Cerebellar cortex (tissue), 1 donor: ENCODE results near the gene PABPC1L.

Experiments used
- DNase-seq: peaks from one replicate; pipeline ENCODE4 v3.0.0-alpha.2; 2015; ENCODE audit warnings: low spot score

Gene PABPC1L

DNA sequence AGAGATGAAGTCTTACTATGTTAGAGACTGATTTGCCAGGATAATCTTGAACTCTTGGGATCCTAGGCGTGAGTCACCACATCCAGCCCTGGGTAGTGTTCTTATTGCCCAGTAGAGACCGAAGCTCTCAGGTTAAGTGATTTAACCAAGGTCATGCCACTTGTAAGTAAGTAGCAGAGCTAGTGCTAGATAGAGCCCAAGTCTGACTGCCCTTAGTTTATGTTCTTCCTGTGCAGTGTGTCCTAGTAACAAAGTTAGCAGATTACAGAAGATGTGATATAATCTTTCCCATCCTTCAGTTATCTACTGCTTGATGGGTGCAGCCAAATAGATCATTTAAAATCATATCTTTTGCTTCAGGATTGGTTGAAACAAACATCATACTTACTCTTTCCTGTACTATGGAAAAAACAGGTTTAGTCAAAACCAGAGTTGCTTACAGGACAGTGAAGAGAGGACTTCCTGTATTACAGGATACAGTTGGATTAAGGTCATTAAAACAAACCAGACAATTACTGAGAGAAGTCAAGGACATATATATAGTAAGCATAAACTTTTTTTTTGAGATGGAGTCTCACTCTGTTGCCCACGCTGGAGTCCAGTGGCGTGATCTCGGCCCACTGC is 9.5 kb upstream of the PABPC1L start:
- DNase-seq: no peak

DNA sequence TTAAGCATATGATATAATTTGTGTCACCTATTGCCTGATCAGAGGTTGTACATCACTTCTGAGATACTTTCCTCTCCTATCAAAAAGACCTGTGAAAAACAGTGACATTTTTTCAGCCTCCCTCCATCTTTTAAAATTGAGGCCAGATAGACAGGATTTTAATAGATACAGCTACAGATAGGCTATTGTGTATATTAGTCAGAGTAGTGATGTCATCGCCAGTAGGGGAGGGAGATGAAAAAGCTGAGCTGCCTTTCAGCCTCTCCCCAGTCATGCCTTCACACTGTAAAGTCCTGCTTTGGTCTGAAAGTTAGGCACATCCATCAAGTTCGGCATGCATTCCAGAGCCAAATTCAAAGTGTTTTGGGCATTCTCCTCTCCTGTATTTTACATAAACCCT is 7.9 kb upstream of the PABPC1L start:
- no peak for DNase-seq

- no peak for DNase-seq
Observed at GRCh38 chr20:44904377-44904776, 5.5 kb upstream of the PABPC1L start.

GRCh38 chr20:44908987-44909871 is 631 bp upstream of the PABPC1L start:
- peak; percentile 26 for DNase-seq

DNA sequence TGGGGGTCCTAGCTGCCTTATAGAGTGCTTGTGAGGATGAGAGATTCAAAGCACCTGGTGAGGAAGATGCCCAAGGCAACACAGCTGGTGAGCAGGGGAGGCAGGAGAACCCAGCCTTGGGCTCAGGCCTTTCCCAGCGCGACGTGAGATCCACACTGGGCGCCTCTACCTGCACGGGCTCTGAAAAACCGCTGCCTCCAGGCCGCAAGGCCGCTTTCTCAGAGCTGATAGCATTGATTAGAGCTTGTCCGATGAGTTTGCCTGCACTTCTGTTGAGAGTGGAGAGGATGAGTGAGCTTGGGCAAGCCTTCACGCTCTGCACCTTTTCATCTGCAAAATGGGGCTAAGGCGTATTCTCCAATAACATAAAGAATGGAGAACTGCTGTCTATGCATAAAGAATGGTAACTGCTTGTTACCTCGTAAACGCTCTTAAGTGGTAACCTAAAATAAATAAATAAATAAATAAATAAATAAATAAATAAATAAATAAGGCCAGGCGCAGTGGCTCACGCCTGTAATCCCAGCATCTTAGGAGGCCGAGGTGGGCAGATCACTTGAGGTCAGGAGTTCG is 916 bp downstream of the PABPC1L start:
- DNase-seq: no peak

- DNase-seq: peak; percentile 68
Observed at GRCh38 chr20:44911264-44911921, 1.5 kb downstream of the PABPC1L start.

DNA sequence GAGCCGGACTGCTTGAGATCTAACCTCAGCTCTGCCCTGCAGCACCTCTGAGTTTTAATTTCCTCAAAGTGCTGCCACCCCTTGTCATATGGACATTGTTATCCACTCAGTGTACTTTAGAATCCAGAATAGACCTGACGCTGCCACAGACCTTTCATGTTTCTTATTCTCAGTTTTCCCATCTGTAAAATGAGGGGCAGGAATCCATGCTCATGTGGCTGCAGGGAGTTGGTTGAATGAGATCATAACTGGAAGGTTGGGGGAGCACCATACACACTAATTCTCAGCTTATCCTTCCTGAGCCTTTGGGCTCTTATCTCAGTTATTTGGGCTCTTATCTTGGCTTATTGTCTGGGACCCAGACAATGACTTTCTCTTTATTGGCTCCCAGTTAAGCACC is 2.3 kb downstream of the PABPC1L start:
- DNase-seq: no peak

- DNase-seq: no peak
Observed at GRCh38 chr20:44914924-44915323, 5.1 kb downstream of the PABPC1L start.

GRCh38 chr20:44916586-44916985 is 6.7 kb downstream of the PABPC1L start:
- DNase-seq: no peak

- no peak for DNase-seq
Observed at GRCh38 chr20:44917399-44917798, 7.5 kb downstream of the PABPC1L start.

DNA sequence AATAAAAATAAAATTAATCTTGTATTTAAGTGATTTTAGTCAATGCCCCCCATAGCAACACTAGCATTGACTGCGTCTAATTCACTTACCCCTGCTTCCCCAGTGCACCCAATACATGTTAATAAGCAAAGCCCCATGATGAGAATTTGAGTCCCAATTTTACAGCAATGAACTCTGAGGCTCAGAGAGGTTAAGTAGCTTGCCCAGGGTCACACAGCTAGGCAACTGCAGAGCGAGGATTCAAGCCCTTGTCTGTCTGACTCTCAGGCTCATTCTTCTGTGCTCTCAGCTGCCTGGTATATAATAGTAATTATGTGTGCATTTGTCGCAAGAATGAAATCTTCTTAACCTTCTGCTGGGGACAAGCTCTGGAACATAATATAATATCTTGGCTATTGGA is 8.5 kb downstream of the PABPC1L start:
- DNase-seq: no peak

DNA sequence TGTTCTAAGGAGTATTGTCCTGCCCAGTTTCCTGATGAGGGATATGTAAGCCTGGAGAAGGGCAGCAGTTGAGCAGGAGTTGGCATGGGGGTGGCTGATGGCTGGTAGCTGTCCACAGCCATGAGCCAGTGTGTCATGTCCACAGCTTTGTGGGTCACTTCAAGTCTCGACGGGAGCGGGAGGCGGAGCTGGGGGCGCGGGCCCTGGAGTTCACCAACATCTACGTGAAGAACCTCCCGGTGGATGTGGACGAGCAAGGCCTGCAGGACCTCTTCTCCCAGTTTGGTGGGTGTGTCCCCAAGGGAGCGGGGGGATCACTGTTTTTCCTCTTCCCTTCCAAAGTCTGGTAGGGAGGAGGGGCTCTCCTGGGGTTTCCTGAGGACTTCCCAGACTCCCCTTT is 8.9 kb downstream of the PABPC1L start:
- DNase-seq: no peak

DNA sequence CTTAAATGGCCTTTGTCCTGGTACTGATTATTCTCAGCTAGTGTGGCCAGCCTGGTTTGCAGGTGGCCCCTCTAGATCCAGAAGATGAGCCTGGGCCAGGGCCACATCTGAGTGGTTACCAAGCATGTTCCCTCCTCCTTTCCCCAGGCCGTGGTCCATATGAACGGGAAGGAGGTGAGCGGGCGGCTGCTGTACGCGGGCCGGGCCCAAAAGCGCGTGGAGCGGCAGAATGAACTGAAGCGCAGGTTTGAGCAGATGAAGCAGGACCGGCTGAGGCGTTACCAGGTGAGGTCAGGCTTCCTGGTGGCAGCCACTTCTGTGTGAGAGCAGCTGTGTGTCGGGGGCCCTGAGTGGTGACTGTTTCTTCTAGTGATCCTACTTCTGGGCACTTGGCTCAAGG is 11.6 kb downstream of the PABPC1L start:
- no peak for DNase-seq

GRCh38 chr20:44924541-44924940 is 14.7 kb downstream of the PABPC1L start:
- DNase-seq: no peak

GRCh38 chr20:44928595-44928994 is 18.7 kb downstream of the PABPC1L start:
- DNase-seq: no peak

- DNase-seq: no peak
Observed at GRCh38 chr20:44930517-44931168, 20.8 kb downstream of the PABPC1L start.

- DNase-seq: no peak
Observed at GRCh38 chr20:44931911-44932310, 22.1 kb downstream of the PABPC1L start.

DNA sequence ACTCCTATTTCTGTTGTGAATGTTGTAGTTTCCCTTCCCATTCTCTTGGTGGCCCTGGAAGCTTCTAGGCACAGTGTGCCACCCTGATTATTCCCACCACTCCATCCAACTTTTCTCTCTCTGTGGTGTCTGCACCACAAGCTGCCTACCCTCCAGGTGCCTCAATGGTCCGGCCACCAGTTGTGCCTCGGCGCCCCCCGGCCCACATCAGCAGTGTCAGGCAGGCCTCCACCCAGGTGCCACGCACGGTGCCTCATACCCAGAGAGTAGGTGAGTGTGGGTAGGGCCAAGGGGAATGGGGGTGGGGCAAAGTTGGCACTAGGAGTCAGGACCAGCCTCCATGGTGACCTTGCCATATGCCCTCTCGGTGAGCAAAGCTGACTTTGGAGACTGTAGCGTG is 23.1 kb downstream of the PABPC1L start:
- DNase-seq: no peak

- DNase-seq: no peak
Observed at GRCh38 chr20:44936510-44936909, 26.6 kb downstream of the PABPC1L start.

GRCh38 chr20:44938637-44939036 is 28.8 kb downstream of the PABPC1L start:
- no peak for DNase-seq

DNA sequence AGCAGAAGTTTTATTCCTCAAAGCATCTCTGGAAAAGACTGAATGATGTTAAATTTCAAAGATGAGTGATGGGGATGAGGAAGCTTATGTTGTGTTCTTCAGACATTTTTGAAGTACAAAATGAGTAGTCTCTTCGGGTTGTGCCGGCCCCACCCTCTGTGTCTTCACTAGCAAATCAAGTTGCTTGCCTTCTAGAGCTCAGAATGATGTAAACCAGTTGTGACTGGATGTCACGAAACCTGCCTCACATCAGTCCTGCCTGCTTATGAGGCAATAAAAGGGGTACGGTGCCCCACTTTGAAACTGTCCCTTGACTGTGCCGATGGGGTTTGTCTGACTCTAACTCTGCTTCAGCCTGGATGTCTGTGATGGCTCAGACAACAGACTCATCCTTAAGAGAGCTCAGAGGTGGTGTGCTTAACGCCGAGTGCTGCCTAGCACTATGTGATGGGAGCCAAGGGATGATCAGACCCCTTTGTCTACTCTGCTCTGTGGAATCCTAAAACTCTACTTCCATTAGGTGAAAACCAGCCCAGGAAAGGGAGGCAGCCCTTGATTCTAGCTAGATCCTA is 31.3 kb downstream of the PABPC1L start:
- DNase-seq: no peak
